ENCODE measurements around the gene OSBP2.

Gene OSBP2

DNA sequence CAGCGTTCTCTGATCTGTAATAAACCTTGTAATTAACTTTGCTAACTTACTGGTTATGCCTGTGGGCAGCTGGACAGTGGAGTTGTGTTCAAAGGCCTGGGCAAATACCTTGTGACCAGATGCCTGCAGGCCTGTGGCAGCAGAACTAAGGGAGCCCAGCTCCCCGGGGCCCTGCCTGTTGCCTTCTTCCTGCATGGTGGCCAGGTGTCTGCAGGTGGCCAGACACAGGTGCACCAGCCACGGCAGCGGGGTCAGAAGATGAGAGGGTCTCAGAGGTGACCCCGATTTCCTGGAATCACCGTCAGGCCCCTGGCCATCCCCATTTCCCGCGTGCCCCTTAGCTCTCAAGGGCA, 127.2 kb downstream of the OSBP2 start:
- DNase-seq, result no peak

GRCh38 chr22:30822216-30823014, 127.7 kb downstream of the OSBP2 start:
- DNase-seq, result no peak

DNA sequence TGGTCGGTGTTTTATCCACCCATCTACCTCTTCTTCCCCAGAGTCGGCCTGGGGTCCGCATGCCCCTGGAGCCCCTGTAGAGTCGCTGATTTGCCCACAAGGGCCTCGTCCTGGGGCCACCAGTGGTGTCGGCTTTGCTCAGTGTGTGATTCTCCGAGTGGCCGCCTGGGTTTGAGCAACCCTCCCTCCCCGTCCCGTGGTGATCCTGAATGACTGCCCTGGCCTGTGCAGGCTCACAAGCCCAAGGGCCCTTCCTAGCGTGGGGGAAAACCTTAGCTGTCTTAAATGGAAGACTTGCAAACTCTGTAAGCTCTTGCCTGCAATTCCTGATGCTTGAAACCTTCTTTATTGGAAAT, 128.3 kb downstream of the OSBP2 start:
- no peak for DNase-seq

GRCh38 chr22:30824096-30824495, 129.4 kb downstream of the OSBP2 start:
- DNase-seq, result no peak

DNA sequence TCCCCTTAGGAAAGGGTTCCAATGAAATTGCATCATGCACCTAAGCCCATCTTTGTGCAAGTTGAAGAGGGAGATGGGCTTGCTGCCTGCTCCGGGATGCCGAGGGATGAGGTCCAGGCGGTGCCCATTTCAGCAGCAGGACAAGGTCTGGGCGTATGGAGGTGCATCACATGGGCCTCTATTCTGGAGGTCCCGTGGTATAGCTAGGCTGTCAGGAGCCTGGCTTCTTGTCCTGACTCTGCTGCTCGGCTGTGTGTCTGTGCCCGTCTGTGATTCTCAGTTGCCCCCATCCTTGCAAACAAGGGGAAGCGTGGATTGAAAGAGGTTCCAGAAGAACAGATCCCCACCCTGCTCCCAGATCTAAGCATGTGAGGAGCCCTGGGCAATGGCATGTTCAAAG, 130.0 kb downstream of the OSBP2 start:
- no peak for DNase-seq

DNA sequence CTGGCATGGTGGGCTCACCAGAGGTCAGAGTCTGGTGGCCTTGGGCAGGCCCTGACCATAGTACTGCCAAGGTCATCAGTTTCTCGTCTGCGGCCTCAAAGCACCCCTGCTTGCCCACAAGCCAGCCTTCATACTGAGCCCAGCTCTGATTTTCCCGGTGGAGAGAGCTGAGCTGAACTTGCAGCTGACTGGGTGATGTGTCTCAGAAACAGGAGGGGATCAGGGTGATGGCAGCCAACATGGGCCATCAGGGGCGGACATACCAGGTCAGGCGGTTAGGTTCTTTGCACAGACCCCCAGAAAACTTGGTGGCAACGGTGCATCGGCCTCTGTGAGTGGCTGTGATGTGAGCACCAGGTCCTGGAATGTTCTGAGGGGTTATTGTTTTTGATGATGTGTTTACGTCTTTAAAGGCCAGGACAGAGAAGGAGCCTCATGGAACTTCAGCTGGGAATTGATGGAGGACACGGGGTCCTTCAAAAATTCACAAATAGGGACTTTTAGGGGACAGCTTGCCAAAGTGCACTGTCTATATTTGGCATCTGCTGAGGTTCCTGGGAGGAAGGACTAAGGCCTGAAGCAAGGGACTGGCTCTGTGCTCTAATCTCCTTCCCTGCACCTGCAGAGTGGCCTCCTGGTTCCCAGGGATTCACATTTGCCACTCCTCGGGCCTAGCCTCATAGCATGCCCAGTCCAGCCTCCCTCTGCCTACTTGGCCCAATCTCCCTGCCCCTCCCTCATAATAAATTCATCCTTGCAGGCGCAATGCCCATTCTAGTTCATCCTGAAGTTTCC, 131.2 kb downstream of the OSBP2 start:
- no peak for DNase-seq

GRCh38 chr22:30826670-30827355, 132.1 kb downstream of the OSBP2 start:
- no peak for DNase-seq

DNA sequence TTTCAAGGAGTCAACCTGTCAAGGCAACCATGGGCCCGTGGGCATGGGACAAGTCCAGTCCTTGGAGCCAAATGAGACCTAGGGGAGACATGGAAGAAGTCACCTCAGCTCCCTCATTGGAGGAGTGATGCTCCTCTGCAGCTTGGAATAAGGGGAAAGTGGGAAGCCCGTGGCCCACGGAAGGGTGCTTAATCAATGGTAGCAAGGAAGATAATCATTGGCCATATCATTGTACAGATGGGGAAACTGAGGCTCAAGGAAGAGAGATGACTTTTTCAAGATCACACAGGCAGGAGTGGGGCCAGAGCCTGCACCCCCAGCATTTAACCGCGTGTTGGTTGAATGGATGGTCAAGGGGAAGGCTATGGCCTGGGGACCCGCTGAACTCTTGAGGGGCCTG, 133.0 kb downstream of the OSBP2 start:
- no peak for DNase-seq

GRCh38 chr22:30828187-30829155, 133.8 kb downstream of the OSBP2 start:
- DNase-seq, result no peak

DNA sequence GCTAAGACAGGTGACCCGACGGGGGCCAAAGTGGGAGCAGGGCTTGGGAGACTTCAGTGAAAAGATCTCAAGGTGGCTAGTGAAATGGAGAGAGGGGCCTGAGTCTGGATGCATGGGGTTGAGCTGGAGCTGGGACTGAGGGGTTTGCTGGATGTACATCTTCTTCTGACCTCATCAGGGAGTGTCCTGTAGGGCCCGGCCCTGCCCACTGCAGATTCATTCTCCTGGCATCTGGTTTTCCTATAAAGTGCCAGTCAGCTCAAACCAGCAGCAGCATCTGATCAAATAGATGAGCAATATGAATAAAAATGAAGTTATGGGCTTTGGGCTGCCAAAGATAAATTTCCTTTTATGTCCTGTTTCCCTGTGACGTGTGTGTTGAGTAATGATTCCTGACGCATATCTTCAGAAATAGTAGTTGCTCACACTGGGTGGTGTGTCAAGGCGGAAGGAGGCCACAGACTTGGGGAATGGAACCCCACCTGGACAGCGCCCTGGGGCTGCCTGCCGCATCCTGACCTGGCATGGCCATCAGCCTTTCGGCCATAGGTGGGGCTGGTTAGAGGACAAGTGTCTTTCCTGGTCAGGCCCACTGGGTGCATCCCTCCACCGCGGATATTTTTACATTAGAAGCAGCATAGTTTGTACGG, 135.4 kb downstream of the OSBP2 start:
- DNase-seq, result no peak

GRCh38 chr22:30830907-30831306, 136.2 kb downstream of the OSBP2 start:
- DNase-seq, result no peak

- DNase-seq, result no peak
Observed at GRCh38 chr22:30832407-30832987, 137.8 kb downstream of the OSBP2 start.

GRCh38 chr22:30833322-30833721, 138.6 kb downstream of the OSBP2 start:
- DNase-seq, result no peak

DNA sequence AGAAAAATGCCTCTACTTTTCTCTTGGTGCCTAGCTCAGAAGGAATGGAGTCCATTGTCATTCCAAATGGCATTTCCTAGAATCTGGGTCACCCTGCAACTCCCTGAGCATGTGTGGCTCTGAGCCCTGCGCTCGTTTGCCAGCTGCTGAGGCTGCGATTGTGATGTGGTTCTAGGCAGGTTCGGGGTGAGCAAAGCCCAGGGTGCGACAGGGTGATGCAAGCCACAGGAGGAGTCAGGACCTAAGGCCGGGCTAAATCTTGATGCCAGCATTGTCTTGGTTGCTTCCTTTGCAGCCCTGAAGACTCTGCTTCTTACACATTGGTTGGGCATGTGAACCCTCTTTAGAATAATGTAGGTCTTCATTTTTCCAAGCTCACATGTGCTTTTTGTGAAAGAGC, 142.9 kb downstream of the OSBP2 start:
- no peak for DNase-seq

GRCh38 chr22:30838111-30838510, 143.4 kb downstream of the OSBP2 start:
- DNase-seq, result no peak

- DNase-seq, result no peak
Observed at GRCh38 chr22:30841273-30841672, 146.6 kb downstream of the OSBP2 start.

DNA sequence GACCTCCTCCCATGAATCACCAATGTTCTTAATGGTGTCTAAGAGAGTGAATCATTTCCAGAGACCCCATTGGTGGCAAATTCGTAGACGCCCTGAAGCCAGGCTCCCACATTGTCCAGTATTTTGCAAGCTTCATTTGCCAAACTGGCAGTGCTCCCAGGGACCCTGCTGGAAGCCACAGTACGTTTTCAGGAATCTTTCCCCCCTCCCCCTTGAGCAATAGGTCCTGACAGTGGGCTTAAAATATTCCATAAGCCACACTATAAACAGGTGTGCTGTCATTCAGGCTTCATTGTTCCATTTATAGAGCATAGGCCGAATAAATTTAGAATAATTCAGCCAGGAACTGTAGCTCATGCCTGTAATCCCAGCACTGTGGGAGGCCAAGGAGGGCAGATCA, 148.6 kb downstream of the OSBP2 start:
- no peak for DNase-seq

DNA sequence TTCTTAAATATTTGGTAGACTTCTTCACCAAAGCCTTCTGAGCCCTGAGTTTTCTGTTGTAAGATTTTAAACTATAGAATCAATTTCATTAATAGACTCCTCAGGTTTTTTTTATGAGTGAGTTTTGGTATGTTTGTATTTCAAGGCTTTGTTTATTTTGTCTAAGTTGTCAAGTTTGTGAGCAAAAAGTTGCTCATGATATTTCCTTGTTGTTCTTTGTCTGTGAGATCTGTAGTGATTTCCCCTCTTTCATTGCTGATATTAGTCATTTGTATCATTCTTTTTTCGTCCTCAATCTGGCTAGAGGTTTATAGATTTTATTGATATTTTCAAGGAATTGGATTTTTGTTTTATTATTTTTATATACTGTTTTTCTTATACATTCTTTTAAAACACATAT, 152.9 kb downstream of the OSBP2 start:
- no peak for DNase-seq

GRCh38 chr22:30855266-30855665, 160.6 kb downstream of the OSBP2 start:
- no peak for DNase-seq

DNA sequence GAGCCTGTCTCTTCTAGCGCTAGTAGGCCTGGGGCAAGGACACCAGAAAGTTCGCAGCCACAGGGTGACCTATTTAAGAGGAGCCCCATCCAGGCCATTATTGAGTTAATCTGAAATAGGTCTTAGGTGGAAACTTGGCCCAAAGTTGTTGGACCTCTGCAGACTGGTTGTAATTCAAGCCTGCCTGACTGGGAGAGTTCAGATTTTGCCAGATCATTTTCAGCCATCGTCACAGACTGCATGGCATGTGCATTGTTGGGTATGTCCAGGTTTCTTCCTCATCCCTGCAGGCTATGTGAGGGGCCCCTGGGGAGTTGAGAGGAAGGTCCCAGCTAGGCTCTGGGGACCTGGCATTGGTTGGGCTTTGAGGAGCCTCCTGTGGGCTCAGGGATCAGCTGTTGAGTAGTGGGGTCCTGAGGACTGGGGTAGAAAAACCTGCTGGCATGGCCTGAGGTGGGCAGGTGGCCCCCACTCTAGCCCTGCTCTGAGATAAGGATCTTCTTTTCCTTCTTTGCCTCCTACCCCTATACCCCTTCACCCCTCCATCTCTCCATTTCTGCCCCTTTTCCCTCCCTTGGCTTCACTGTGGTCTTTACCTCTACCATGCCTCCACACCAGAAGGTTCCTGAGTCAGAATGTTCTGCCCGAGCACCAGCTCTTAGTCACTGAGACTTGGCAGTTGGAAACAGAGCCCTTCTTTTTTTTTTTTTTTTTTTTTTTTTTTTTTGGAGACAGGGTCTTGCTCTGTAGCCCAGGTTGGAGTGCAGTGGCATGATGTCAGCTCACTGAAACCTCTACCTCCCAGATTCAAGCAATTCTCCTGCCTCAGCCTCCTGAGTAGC, 161.2 kb downstream of the OSBP2 start:
- no peak for DNase-seq
